Measurements from ENCODE around the gene EML1. TPM values are rescaled to one million over a fixed set of nuclear protein-coding genes. Genes with fewer than 3 reads are reported as not detected.

EML1 gene
- total and polyA plus RNA-seq, 3 donors from 2014 or later = 18.1 to 22.7 (median 22.0) TPM

DNA sequence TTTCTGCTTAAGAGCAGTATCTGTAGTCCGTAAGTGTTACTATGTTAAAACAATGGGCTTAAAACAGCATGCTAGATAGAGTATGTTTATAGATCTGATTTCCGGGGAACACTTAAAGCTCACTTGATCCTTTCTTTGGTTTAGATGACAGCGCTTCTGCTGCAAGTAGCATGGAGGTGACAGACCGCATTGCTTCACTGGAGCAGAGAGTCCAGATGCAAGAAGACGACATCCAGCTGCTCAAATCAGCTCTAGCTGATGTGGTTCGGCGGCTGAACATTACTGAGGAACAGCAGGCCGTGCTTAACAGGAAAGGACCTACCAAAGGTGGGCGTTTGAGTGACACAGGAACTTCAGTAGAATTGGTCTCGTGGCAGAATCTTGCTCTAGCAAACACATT lies 57.5 kb downstream of the EML1 start:
- Histone ChIP-seq H3K4me3 (no peak overlapping the region), H3K4me1 (no peaks in the 10 kb centered on the region), H3K27ac (no peak overlapping the region), H3K9me3 (no peaks in the 10 kb centered on the region), H3K36me3 (ENCODE audit: low read depth, missing control alignments) (no peaks in the 10 kb centered on the region), H3K27me3 (no peaks in the 10 kb centered on the region)
- intact Hi-C loops (cut with DNase I; ENCODE audit: low total_unique reads) = no loop called here
- 85 to 93% methylated on average over 10 of the region's 10 CpGs for WGBS, 2 donors
- no peak for DNase-seq
- no peak for TF ChIP-seq POLR2A (IDR thresholded peaks at IDR 0.05)
- TF ChIP-seq CTCF (IDR thresholded peaks at IDR 0.05) = no peak

- Histone ChIP-seq H3K9me3 (no peaks in the 10 kb centered on the region), H3K4me3 (no peak overlapping the region), H3K4me1 (no peaks in the 10 kb centered on the region), H3K27ac (no peak overlapping the region), H3K36me3 (ENCODE audit: low read depth, missing control alignments) (no peaks in the 10 kb centered on the region), H3K27me3 (no peaks in the 10 kb centered on the region)
- intact Hi-C loops (cut with DNase I; ENCODE audit: low total_unique reads) = no loop called here
- WGBS, 2 donors = 77 to 79% methylated on average over 4 of the region's 4 CpGs
- DNase-seq = no peak
- TF ChIP-seq POLR2A (IDR thresholded peaks at IDR 0.05) (no peak), CTCF (IDR thresholded peaks at IDR 0.05) (no peak)
These were observed 59.4 kb downstream of the EML1 start for GRCh38 chr14:99852578-99852977.

GRCh38 chr14:99853206-99853605 lies 60.0 kb downstream of the EML1 start:
- H3K27ac ChIP-seq = no peak overlapping the region
- 40 to 62% methylated on average over 5 of the region's 5 CpGs for WGBS, 2 donors
- H3K4me3 ChIP-seq = no peak overlapping the region

DNA sequence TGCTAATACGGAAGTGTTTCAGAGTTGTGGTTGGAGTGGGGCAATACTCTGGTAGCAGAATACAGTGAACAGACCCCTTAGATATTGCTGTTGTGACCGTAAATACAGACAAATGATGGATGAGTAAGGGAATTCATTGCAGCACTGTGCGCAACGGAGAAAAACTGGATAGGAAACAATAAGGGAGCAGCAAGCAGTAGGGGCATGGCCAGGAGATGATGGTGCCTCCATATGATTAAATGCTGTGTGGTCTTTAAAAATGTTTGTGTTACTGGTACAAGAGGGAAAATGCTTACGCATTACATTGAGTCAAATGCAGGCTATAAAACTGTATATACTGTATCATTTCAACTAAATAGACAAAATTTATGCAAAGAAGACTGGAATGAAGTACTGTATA lies 61.6 kb downstream of the EML1 start:
- Histone ChIP-seq H3K4me3 (no peak overlapping the region), H3K27me3 (no peaks in the 10 kb centered on the region), H3K27ac (no peak overlapping the region), H3K9me3 (no peaks in the 10 kb centered on the region), H3K36me3 (ENCODE audit: low read depth, missing control alignments) (no peaks in the 10 kb centered on the region), H3K4me1 (no peaks in the 10 kb centered on the region)
- TF ChIP-seq POLR2A (IDR thresholded peaks at IDR 0.05) = no peak
- TF ChIP-seq CTCF (IDR thresholded peaks at IDR 0.05) = no peak
- 69 to 95% methylated on average over 5 of the region's 5 CpGs for WGBS, 2 donors
- intact Hi-C loops (cut with DNase I; ENCODE audit: low total_unique reads) = no loop called here
- DNase-seq = no peak

More at GRCh38 chr14:99853206-99853605, 60.0 kb downstream of the EML1 start:
- Histone ChIP-seq H3K36me3 (ENCODE audit: low read depth, missing control alignments) (no peaks in the 10 kb centered on the region), H3K27me3 (no peaks in the 10 kb centered on the region), H3K9me3 (no peaks in the 10 kb centered on the region), H3K4me1 (no peaks in the 10 kb centered on the region)
- no peak for TF ChIP-seq CTCF (IDR thresholded peaks at IDR 0.05)
- no peak for TF ChIP-seq POLR2A (IDR thresholded peaks at IDR 0.05)
- intact Hi-C loops (cut with DNase I; ENCODE audit: low total_unique reads) = no loop called here
- DNase-seq = no peak

DNA sequence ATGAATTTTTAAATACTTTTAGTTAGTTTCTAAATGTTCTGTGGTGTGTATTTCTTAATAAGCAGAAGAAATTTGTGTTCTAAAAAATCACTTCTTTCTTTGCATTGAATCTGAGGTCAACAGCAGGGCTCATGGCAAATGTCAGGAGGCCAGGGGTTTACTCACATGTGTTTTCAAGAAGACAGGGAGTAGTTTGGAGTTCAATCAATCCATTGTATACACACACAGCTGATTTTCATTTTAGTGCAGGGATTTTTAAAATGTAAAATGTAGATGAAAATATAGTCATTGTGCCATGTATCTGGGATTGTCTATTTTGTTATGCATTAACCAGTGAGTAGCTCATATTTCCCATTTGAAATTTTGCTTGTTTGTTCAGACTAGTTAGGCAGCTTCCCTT lies 62.1 kb downstream of the EML1 start:
- DNase-seq = no peak
- Histone ChIP-seq H3K27me3 (no peaks in the 10 kb centered on the region), H3K4me3 (no peak overlapping the region), H3K9me3 (no peaks in the 10 kb centered on the region), H3K36me3 (ENCODE audit: low read depth, missing control alignments) (no peaks in the 10 kb centered on the region), H3K27ac (no peak overlapping the region), H3K4me1 (no peaks in the 10 kb centered on the region)
- TF ChIP-seq CTCF (IDR thresholded peaks at IDR 0.05) (no peak), POLR2A (IDR thresholded peaks at IDR 0.05) (no peak)
- intact Hi-C loops (cut with DNase I; ENCODE audit: low total_unique reads) = no loop called here
